Epithelial cell of proximal tubule (primary cell): Measurements from ENCODE around the gene CDH23. TPM values are rescaled to one million over a fixed set of nuclear protein-coding genes. Genes with fewer than 3 reads are reported as not detected.

Experiments
- DNase-seq: peaks from one replicate; pipeline ENCODE4 v3.0.0-alpha.2; 2011; ENCODE audit warnings: low read depth
- H3K4me3 ChIP-seq: 2 replicates; pipeline ENCODE4 v1.5.1; 2011; ENCODE audit warnings: low read depth, mild to moderate bottlenecking, low read length
- CTCF ChIP-seq: conservative IDR thresholded peaks from 2 replicates; pipeline ENCODE4 v1.5.1; 2012; ENCODE audit warnings: low read depth, mild to moderate bottlenecking, low read length
- total RNA-seq: library from RNA; depleted of rRNA; stranded (reverse); fragments of >200 nt; gene quantifications from 2 replicates; pipeline ENCODE4 v1.2.3, GENCODE V29; 2015

Gene CDH23
- total RNA-seq, 1 donor from 2014 or later: under 0.01 TPM

- no peak for DNase-seq
- no peak for TF ChIP-seq CTCF
- H3K4me3 ChIP-seq: no peak overlapping the region
Measured at GRCh38 chr10:71807557-71808510, 411.1 kb downstream of the CDH23 start.

- DNase-seq: no peak
- H3K4me3 ChIP-seq: no peak overlapping the region
- TF ChIP-seq CTCF: no peak
Measured at GRCh38 chr10:71809628-71810027, 412.9 kb downstream of the CDH23 start.

DNA sequence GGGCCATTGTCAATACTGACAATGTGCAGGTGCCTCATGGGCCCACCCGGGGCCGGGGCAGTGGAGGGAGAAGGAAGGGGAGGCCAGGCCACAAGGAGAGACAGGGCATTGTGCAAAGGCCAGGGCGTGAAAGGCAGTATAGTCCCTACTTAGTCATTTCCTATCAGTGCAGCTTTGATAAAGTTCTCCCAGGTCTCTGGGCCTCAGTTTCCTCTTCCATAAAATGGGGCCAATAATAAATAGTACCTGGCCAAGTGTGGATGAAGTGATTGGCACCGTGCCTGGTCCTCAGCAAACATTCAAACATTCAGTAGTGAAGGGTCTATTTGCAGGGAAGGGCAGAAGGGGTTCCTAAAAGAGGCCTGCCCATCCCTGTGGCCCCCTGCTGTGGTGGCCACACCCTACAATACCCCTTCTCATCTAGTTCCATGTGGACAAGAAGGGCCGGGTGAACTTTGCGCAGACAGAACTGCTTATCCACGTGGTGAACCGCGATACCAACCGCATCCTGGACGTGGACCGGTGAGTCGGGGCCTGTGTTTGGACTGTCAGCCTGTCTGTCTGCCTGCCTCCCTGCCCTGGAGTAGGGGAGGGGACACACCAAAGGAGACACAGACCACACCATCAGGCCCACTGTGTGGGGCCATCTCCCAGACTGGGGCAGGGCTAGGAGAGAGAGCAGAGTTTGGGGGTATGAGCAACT is 413.5 kb downstream of the CDH23 start:
- H3K4me3 ChIP-seq: no peak overlapping the region
- TF ChIP-seq CTCF: no peak
- no peak for DNase-seq

DNA sequence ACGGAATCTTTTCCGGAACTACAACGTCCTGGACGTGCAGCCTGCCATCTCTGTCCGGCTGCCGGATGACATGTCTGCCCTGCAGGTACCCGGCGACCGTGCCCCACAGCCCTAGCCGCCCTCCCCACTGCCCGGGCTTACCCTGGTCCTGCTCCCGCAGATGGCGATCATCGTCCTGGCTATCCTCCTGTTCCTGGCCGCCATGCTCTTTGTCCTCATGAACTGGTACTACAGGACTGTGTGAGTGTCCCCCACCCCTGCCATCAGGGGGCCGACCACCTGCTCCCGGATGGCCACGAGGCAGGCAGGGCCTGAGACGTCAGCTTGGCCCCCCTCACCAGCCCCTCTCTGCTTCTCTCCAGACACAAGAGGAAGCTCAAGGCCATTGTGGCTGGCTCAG is 414.6 kb downstream of the CDH23 start:
- H3K4me3 ChIP-seq: no peak overlapping the region
- DNase-seq: no peak
- TF ChIP-seq CTCF: no peak

DNA sequence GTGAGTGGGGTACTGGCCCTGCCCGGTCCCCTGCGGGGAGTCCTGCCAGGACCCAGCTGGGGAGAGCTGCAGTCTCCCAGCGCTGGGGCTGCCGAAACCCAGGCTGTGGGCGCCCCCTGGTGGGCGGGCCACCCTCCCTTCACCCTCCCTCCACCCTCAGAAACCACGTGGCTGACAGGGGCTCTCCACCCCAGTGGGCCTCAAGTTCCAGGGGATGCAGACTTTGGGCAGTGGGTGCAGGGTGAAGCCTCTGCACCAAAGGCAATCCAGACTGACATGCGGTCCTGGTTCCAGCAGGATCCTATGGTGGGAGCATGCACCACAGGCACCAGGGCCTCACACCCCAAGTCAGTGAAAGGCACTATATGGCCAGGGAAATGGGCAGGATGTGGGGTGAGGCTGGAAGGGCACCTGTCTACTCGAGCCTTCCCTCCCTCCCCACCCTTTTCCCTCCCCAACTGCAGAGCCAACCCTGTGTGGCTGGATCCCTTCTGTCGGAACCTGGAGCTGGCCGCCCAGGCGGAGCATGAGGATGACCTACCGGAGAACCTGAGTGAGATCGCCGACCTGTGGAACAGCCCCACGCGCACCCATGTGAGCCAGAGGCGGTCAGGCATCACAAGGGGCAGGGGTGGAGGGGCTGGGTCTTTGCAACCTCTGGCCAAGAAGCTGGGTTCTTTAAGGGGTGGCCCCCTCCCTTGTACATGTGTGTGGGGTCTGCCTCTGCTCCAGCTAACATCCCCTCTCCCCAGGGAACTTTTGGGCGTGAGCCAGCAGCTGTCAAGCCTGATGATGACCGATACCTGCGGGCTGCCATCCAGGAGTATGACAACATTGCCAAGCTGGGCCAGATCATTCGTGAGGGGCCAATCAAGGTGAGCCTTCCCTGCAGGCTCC is 415.5 kb downstream of the CDH23 start:
- H3K4me3 ChIP-seq: no peak overlapping the region
- DNase-seq: no peak
- peak; percentile 87 for TF ChIP-seq CTCF

DNA sequence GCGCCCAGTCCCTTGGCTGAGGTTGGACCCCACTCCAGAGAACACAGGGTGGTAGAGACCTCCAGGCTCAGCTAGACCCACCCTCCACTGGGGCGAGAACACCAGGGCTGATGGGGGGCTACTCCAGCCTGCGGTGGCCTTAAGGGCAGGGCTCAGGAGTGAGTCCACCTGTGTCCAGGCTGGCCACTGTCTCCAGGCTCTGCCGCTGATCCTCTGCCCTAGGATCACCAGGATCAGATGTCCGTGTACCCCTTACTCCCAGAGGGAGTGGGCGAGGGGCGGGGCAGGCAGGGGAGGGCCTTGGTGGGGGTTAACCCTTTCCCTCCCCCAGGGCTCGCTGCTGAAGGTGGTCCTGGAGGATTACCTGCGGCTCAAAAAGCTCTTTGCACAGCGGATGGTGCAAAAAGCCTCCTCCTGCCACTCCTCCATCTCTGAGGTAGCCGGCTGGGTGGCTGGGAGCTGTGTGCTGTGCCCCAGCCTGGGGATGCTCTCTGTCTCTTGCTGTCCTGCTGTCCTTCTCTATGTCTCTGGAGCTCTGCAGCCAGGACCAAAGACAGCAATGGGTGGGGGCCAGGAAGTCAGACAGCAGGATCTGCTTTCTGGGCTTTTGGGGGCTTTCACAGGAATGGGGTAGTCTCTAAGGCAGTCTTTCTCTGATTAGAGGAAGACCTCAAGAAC is 416.3 kb downstream of the CDH23 start:
- DNase-seq: no peak
- no peak for TF ChIP-seq CTCF
- H3K4me3 ChIP-seq: no peak overlapping the region
